GM18873 (cell line): ENCODE measurements around the gene C1QTNF12.
A peak's percentile ranks its signal among the peaks of the same experiment; 100 is the strongest.

ENCODE experiments used
- ATAC-seq: cut with Tn5 transposase; IDR thresholded peaks from one replicate; pipeline ENCODE4 v1.9.1; 2021; ENCODE audit warnings: mild to moderate bottlenecking, moderate library complexity, moderate number of reproducible peaks; ENCODE audit not compliant: unreplicated experiment, low FRiP score

Gene C1QTNF12

DNA sequence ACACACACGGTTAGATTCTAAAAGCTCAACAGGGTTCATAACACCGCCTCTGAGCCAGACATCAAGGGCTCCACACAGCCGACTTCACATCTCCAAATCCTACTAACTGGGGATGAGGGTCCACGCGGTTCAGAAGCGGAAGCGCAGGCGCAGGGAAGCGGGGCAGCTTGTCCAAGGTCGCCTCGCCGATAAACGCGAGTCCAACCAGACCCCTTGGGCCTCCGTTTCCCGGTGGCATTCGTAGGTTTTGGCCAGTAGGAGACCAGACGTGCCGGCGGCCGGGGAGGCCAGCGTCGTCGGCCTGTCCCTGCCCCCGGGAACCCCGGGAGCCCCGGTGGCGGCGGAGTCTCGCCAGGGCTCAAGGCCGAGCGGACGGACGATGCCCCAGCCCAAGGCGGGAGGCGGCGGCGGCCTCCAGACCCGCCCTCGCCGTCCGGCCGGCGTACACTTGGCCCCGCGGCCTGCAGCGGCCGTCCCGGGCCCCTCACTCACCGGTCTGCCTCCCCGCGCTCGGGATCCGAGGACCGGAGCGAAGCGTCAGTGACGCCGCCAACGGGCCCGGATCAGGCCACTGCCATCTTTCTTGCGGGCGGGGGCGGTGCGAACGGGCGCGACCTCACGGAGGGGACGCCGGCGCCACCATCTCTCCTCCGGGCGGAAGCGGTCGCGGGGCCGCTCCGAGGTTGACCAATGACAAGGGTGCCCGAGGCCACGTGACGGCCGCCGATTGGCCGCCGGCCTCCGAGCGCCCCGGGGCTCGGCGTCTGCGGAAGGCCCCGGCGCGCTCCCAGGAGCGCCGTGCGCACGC lies 14.9 kb downstream of the C1QTNF12 start, which contains the start of gene SDF4:
Gene SDF4, minus strand, starts transcription at position 602 of the 808 bp plus-strand sequence. CDS start 3,229 bp downstream, outside the sequence.
- peak; percentile 77 for ATAC-seq

DNA sequence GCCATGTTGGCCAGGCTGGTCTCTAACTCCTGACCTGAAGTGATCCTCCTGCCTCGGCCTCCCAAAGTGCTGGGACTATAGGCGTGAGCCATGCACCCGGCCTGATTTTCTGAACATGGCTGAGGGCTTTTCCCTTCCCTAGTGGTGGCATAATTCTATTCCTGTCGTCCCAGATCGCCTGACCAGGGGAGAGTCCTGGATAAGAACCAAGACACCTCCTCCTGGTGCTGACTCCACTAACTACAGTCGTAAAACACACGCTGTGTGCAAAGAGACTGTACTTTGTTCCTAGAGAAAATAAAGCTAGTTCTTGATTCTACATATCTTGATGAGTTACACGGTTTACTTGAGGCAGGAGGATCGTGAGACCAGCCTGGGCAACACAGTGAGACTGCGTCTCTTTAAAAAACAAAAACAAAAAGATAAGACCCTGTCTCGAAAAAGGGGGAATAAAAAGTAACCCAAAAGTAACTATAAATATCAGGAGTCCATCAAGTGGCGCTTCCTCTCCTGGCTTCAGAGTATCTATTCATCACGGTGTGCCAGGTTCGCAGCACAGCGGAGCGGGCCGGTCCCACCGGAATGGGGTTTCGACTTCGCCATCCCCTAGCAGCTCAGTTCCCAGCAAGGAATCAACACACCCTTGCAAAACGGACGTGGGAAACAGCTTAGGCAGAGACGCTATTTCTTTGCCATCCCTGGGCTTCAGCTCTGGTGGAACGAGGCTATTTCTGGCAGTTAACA lies 15.7 kb downstream of the C1QTNF12 start:
- ATAC-seq, result no peak

DNA sequence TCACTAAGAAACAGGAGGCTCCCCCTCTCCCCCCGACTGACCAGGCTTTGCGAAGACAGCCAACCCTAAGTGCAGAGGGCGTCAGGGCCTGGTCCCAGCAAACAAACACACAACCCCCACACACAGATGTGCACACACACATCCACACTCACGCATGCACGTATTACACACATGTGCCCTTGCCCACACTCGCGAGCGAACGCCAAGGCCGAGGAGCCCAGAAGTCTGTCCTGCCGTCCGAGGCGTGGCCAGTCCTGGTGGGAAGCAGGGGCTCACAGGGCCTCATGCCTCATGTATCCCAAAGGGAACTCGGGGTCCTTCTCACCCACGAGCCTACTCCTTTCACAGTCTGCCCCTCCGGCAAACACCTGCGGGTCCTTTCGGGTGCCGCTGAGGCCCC lies 16.8 kb downstream of the C1QTNF12 start:
- no peak for ATAC-seq

DNA sequence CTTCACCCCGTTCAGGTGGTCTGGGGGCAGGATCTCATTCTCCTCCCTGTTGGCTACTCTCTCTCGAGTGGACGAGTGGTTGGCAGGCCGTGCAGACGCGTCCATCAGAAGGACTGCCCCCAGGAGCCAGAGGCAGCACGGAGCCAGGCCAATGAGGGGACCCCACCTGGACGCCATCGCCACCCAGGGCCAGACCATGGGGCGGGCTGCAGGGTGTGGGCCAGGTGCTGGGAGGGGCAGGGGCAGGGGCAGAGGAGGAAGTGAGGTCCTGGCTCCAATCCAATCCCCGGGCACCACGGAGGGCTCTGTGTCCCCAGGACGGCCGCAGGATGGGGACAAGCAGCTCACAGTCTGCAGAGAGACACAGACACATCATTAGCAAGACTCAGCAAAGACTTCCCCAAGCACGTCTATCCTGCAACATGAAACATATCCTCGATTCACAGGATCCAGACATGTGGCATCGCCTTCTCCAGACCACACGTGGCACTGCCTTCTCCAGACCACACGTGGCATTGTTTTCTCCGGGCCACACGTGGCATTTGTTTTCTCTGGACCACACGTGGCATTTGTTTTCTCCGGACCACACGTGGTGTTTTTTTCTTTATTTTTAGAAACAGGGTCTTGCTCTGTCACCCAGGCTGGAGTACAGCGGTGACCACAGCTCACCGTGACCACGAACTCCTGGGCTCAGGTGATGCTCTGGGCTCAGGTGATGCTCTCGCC lies 17.8 kb downstream of the C1QTNF12 start:
- no peak for ATAC-seq

DNA sequence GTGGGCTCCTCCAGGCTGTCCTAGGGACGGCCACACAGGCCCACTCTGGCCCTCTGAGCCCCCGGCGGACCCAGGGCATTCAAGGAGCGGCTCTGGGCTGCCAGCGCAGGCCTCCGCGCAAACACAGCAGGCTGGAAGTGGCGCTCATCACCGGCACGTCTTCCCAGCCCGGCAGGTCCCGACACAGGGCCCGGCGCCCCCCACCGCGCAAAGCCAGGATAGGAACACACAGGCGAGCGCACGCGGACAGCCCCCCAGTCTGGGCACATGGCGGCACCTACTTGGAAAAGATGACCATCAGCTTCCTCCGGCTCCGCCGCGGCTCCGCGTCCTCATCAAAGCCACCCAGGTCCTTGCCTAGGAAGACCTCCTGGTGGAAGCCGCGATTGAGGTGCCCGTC lies 18.3 kb downstream of the C1QTNF12 start:
- ATAC-seq, result no peak

DNA sequence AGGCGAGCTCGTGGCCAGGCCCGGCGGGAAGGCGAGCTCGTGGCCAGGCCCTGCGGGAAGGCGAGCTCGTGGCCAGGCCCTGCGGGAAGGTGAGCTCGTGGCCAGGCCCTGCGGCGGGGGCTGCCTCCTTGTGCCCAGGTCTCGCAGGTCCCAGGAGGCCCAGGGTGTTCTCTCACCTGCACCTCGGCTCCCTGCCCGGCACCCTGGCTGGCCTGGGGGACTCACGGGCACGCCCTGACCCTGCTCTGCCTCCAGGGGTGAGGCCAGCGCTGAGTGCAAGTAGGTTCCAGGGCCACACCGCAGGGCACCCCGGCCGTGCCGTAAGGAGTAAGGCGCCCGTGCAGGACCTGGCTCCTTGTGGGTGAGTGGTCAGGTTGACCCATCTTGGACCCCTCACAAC lies 19.1 kb downstream of the C1QTNF12 start:
- no peak for ATAC-seq

DNA sequence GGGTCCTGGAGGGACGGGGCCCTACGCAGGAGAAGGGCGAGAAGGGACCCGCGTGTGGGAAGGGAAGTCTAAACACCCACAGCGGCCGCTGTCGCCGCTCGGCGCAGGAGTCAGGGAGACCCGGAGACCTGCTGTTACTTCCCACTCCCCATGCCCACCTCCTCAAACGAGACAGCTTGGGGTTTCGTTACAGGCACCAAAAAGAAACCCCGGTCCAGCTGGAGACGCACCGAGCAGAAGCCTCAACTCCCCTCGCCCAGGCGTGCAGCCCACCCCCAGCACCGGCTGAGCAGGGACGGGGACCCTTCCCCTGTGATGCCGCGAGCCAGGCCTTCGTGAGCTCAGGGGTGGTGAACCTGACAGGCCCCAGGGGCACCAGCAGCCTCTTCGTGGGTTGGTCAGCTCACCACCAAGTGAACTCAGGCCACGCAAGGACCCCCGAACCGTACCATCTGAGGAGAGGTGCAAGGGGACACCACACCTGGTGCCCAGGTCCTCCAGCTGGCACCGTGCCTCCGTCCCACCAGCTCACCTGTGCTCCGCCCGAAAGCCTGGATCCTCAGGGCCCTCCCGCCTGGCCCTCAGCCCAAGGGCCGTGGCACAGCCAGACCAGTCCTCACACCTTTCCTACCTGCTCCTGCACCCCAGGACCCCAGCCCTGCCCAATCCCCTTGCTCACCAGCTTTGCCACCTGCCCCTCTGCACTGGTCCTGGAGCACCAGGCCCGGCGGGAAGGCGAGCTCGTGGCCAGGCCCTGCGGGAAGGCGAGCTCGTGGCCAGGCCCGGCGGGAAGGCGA lies 19.8 kb downstream of the C1QTNF12 start:
- no peak for ATAC-seq

DNA sequence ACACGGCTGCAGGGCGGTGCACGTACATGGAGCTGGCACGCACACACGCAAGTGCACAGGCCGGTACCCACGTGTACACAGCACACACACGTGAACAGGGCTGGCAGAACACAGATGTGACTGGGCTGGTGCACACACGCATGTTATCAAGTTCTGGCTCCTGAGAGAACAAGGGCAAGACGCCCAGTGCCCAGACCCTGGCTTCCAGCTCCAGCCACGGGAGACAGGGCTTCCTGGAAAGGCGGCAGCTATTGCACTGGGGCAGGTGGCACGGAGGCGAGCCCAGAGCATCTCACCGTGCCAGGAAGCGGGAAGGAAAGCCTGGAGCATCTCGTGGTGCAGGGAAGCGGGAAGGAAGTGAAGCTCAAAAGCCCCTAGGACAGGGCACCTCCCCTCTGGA lies 20.6 kb downstream of the C1QTNF12 start:
- ATAC-seq, result no peak

DNA sequence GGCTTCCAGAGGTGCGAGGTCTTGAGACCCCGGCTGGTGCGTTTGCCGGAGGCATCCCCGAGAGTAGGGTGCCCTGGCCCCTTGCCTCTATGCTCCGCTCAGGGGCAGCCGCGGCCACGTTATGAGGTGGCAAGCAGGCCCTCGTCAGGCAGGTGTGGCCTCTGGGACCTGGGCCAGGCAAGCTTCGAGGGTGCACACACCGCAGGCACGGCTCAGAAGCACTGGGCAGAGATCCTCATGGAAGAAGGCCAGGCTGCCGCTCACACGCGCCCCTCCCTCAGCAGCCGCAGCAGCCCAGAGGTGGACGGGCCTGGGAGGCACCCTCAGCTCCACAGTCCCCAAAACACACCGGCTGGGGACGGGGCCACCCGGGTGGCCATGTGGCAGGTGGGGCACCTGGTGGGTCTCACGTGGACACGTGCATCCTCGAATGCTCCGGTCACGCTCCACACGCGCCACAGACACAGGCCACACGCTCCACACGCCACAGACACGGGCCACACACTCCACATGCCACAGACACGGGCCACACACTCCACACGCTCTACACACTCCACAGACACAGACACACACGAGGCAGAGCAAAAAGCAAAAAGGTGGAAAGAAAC lies 21.2 kb downstream of the C1QTNF12 start:
- ATAC-seq, result no peak

DNA sequence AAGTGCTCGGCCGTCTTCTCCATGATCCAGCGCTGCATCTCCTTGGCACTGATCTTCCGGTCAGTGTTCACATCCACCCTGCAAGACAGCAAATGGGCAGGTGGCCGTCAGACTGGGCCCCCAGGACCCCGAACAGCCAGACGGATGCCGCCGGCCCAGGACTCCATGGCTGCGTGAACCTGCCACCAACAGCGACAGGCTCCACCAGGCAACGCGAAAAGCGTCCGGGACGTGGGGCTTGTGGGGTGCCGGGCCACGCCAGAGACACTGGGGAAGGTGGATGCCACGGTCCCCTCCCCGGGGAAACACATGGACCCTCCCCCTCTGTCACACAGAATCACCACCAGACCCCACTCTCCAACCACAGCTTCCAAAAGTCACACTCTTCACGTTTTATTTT lies 22.6 kb downstream of the C1QTNF12 start:
- no peak for ATAC-seq

DNA sequence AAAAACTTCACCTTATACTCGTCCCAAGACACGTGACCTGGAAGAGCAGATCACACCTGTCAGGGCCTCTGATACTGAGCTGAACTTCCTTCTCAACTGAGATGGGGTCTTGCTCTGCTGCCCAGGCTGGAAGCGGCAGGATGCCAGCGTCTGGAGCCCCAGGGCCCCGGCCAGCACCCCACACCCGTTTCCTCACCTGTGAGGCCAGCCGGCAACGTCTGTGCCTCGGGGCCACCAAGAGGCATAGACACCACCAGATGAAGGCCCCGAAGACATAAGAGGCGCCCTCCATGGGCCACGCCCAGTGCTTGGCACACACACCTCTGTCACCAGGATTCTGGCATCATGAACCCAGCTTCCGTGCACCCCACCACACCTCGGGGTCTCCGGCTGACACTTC lies 23.2 kb downstream of the C1QTNF12 start:
- ATAC-seq, result no peak

DNA sequence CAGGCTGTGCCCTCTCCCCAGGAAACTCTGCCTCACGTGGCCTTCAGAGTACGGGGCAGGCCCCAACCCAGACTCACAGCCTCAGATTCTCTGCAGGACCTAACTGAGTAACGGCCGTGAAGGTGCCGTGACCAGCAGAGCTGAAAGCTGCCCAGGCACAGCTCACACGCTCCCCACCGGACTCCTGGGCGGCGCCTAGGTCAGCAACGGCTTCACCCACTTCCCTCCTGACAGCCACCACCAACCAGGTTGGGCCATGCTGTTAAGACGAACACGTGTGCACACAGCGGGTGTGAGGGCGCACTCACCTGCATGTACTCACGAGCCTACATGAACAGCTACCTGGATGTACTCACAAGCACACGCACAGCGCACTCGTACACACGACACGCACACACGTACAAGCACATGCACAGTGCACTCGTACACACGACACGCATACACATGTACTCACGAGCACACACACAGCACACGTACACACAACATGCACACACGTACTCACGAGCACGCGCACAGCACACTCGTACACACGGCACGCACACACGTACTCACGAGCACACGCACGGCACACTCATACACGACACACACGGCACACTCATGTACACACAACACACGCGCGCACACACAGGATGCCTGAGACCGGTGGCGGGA lies 23.8 kb downstream of the C1QTNF12 start:
- ATAC-seq, result no peak

DNA sequence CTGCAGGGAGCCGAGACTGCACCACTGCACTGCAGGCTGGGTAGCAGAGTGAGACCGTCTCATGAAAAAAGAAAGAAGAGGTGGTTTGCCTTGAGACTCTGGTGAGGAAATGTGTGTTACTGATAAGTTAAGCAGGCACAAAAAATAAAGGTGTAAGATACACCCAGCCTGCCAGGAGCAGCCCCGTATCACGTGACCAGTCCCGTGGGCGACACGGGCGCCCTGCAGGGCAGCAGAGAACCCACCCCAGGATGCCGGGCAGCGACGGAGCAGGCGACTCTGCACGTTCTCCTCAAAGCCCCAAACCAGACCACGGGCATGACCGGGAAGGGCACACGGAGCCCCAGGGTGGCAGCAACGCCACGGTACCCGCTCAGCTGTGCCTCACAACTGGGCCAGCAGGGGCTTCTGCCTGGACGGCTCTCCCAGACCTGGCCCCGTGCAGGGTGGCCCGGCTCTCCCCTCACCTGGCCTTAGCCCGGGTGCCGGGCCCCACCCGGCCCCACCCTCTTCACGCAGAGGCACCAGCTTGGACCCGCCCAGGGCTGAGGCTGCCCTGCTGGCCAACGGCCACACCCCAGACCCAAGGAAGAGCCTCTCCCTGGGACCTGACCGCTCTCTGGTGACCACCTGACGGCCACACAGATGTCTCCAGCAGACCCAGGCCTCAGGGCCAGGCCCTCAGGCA lies 24.5 kb downstream of the C1QTNF12 start:
- no peak for ATAC-seq

DNA sequence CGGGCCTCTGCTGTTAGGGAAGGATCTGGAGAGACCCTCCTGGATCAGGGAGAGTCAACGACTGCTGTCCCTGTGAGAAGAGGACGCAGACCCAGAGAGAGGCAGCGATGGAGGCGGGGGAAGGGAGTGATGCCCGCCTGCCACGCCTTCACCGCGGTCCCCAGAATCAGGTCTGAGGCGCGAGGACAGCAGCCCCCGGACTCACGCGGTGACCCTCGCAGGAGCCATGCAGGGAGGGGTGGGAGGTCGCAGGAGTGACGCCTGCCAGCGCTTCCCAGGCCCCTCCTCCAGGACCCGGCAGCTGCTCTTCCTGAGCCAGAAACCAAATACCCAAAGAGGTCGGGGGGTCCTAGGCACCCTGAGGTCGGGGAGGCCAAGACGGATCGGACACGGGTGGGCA lies 26.3 kb downstream of the C1QTNF12 start:
- ATAC-seq, result no peak

DNA sequence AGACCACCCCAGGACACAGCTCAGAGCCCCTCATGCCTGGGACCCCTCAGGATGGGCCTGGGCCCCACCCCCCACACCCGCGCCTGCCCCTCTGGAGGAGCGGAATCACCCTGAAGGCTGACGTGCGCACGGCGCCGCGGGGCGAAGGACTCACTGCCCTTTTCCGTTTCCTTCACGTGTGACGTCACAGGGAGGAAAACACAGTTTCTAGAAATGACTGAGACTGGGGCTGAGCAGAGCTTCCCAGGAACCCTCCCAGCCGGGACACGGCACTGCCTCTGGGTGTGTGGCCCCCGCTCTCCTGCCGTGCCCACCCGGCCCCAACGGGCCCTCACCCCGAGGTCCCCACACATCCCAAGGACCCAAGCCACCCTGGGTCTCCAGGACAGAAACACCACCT lies 27.2 kb downstream of the C1QTNF12 start:
- no peak for ATAC-seq

DNA sequence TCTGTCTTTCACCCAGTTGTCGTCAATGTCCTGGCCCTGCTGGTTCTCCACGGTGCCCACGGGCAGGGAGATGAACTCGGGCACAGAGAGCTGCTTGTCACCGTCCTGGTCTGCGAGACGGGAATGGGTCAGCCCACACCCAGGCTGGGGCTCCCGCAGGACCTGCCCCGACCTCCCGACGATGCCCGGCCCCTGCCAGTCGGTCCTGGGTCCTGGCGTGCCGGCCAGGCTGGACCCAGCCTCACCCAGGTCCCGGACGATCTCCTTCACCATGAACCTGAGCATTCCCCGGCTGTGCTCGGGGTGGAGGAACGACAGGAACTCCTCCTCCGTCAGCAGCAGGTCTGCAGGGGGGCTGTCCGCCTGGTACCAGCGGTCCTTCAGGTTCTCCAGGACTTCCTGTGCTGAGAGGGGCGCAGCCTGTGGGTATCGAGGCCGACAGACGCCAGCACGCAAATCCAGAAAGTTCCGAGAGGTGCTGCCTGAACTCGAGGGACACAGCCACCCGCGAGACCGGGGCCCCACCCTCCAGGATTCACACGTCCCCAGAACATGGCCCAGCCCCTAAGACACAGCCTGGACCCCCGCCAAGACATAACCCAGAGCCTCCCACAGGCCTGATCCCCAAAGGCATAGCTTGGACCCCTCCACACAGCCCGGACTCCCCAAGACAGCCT lies 27.9 kb downstream of the C1QTNF12 start:
- ATAC-seq, result no peak

DNA sequence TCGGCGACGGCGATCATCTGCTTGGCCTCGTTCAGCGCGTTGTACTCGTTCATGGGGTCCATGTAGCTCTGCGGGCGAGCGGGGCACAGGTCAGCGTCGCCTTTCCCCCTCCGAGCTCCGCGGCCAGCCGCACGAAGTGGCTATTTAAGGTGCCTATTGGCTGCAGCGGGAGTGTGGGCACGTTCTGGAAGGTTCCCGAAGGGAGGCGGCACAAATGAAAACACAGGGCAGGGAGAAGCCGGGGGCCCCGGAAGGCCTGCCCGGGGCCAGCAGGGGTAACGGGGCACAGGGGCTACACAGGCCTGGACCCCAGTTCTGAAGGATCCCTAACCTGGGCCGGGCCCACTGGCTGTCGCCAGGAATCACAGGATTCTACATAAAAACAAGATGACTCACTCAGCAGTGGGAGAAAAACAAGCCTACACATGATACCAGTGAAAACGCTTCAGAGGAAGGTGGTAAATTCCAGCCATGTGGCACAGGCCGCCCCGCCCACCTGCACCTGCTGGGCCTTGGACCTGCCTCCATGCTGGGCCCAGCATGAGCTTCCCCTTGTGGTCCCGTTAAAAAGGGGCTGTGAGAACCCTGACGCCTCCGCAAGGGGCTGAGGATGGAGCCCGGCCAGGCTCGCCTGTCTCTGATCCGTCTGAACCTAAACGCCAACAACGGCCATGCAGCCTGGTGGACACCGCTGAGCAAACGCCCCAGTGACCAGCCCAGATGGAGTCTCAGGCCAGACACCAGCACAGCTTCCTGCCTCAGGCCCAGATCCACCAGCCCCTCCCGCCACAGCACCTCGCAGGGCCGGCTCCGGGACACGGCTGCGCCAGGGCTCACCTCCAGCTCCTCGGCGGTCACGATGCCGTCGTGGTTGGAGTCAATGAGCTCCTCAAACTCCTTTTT lies 28.6 kb downstream of the C1QTNF12 start:
- no peak for ATAC-seq
